ENCODE measurements around the gene WASF2.

- TF ChIP-seq EZH2phosphoT487 (conservative IDR thresholded peaks at IDR 0.05; ENCODE audit: low read length), result no peak
- no peak for TF ChIP-seq CTCF (IDR thresholded peaks at IDR 0.05; ENCODE audit: insufficient read depth, low read length, poor library complexity, severe bottlenecking)
These were observed 18.1 kb upstream of the WASF2 start for GRCh38 chr1:27507960-27508665.

All from SU-DHL-6 (cell line).